Prostate gland (tissue), 2 donors: Measurements from ENCODE around the gene PRMT9. TPM values are rescaled to one million over a fixed set of nuclear protein-coding genes. Genes with fewer than 3 reads are reported as not detected.

Experiments
- DNase-seq: peaks from one replicate; pipeline ENCODE4 v3.0.0-alpha.2; 2019; ENCODE audit warnings: low spot score
- H3K27ac ChIP-seq, 2 donors: fragments of 200-600 bp; sonication (generic); 2 replicates each; pipeline ENCODE4 v1.5.1; 2017 to 2019
- H3K27me3 ChIP-seq: fragments of 200-600 bp; sonication (generic); replicated peaks from 2 replicates; pipeline ENCODE4 v1.5.1; 2019; ENCODE audit not compliant: insufficient read depth
- H3K36me3 ChIP-seq, 2 donors: fragments of 200-600 bp; sonication (generic); 1 replicate in 1 of 2; 2 replicates in 1 of 2; pipeline versions ENCODE4 v1.5.1 to v1.8.1; 2017 to 2019
- H3K4me1 ChIP-seq: fragments of 200-600 bp; sonication (generic); replicated peaks from 2 replicates; pipeline ENCODE4 v1.5.1; 2019
- H3K4me3 ChIP-seq, 2 donors: fragments of 200-600 bp; sonication (generic); 2 replicates each; pipeline ENCODE4 v1.5.1; 2017 to 2019
- H3K9me3 ChIP-seq: fragments of 200-600 bp; sonication (generic); 2 replicates; pipeline ENCODE4 v1.5.1; 2017
- CTCF ChIP-seq, 4 experiments: fragments of 200-600 bp in 2 of 4; fragments of 450-650 bp in 2 of 4; sonication (generic) in 2 of 4; IDR thresholded peaks; 1 replicate in 3 of 4; 2 replicates in 1 of 4; pipeline ENCODE4 v1.5.1; 2016 to 2019; ENCODE audit warnings: antibody characterized with exemption in 4 of 4, mild to moderate bottlenecking in 2 of 4, moderate library complexity in 2 of 4
- POLR2A ChIP-seq: fragments of 450-650 bp; IDR thresholded peaks from one replicate; pipeline ENCODE4 v1.6.1; 2016; ENCODE audit warnings: antibody characterized with exemption, mild to moderate bottlenecking
- POLR2AphosphoS5 ChIP-seq: sonication (generic); formaldehyde crosslinking; IDR thresholded peaks from one replicate; pipeline ENCODE4 v1.6.1; 2017; ENCODE audit warnings: antibody characterized with exemption
- WGBS: methylation state at CpG from one replicate; pipeline ENCODE4 v1.1.5; 2018; 5-methylcytosine and 5-hydroxymethylcytosine counted together
- intact Hi-C: fragments of 100-400 bp; cut with DNase I; formaldehyde crosslinking; loops from one replicate; pipeline ENCODE4 v1.14.2; 2022
- total RNA-seq, 2 donors: library from RNA; depleted of rRNA; stranded (reverse); fragments of >200 nt; gene quantifications; one replicate each; pipeline ENCODE4 v1.1.0, GENCODE V29; 2016

The PRMT9 gene
- total RNA-seq, 2 donors from 2014 or later, result 10.4 to 15.7 TPM

- TF ChIP-seq POLR2AphosphoS5 (no peak), POLR2A (no peak), CTCF (IDR thresholded peaks at IDR 0.05) (no peak)
- Histone ChIP-seq H3K27me3 (no peaks in the 10 kb centered on the region), H3K4me1 (peaks cover 2% of the 10 kb centered on the region), H3K9me3 (no peaks in the 10 kb centered on the region), H3K27ac (no peak overlapping the region), H3K4me3 (no peak overlapping the region), H3K36me3 (no peaks in the 10 kb centered on the region)
- no peak for DNase-seq
- 98% methylated on average over 2 of the region's 2 CpGs for WGBS
- intact Hi-C loops, result no loop called here
These were observed 43.6 kb upstream of the PRMT9 start for GRCh38 chr4:147727476-147728028.

GRCh38 chr4:147725673-147726072 is 41.7 kb upstream of the PRMT9 start:
- Histone ChIP-seq H3K9me3 (no peaks in the 10 kb centered on the region), H3K4me3 (no peak overlapping the region), H3K4me1 (no peaks in the 10 kb centered on the region), H3K27me3 (no peaks in the 10 kb centered on the region), H3K36me3 (no peaks in the 10 kb centered on the region), H3K27ac (no peak overlapping the region)
- no peak for DNase-seq
- no peak for TF ChIP-seq POLR2AphosphoS5
- no peak for TF ChIP-seq POLR2A
- no peak for TF ChIP-seq CTCF (IDR thresholded peaks at IDR 0.05)
- 91% methylated on average over 4 of the region's 4 CpGs for WGBS
- intact Hi-C loops, result no loop called here

- 69% methylated on average over 13 of the region's 13 CpGs for WGBS
- Histone ChIP-seq H3K36me3 (no peaks in the 10 kb centered on the region), H3K4me1 (no peaks in the 10 kb centered on the region), H3K27ac (no peak overlapping the region), H3K4me3 (no peak overlapping the region), H3K9me3 (no peaks in the 10 kb centered on the region), H3K27me3 (no peaks in the 10 kb centered on the region)
- intact Hi-C loops, result no loop called here
- TF ChIP-seq POLR2AphosphoS5 (no peak), CTCF (IDR thresholded peaks at IDR 0.05) (no peak), POLR2A (no peak)
- no peak for DNase-seq
These were observed 40.7 kb upstream of the PRMT9 start for GRCh38 chr4:147724468-147725201.

- H3K4me3 ChIP-seq, result no peak overlapping the region
- no peaks in the 10 kb centered on the region for H3K4me1 ChIP-seq
- no peak for TF ChIP-seq POLR2AphosphoS5
- no peak for TF ChIP-seq CTCF (IDR thresholded peaks at IDR 0.05)
- no peak for TF ChIP-seq POLR2A
- intact Hi-C loops, result no loop called here
- no peak for DNase-seq
- no peaks in the 10 kb centered on the region for H3K36me3 ChIP-seq
- no peaks in the 10 kb centered on the region for H3K27me3 ChIP-seq
- 66% methylated on average over 5 of the region's 5 CpGs for WGBS
- H3K9me3 ChIP-seq, result no peaks in the 10 kb centered on the region
- no peak overlapping the region for H3K27ac ChIP-seq
These were observed 39.4 kb upstream of the PRMT9 start for GRCh38 chr4:147723326-147723725.

GRCh38 chr4:147717878-147718277 is 33.9 kb upstream of the PRMT9 start:
- Histone ChIP-seq H3K27me3 (no peaks in the 10 kb centered on the region), H3K27ac (no peak overlapping the region), H3K4me1 (no peaks in the 10 kb centered on the region), H3K36me3 (no peaks in the 10 kb centered on the region), H3K9me3 (no peaks in the 10 kb centered on the region), H3K4me3 (no peak overlapping the region)
- intact Hi-C loops, result no loop called here
- 74% methylated on average over 1 of the region's 1 CpG for WGBS
- DNase-seq, result no peak
- TF ChIP-seq POLR2A, result no peak
- TF ChIP-seq POLR2AphosphoS5, result no peak
- TF ChIP-seq CTCF (IDR thresholded peaks at IDR 0.05), result no peak
